A549 (cell line): ENCODE measurements around the gene TRAF4. TPM values are rescaled to one million over a fixed set of nuclear protein-coding genes. Genes with fewer than 3 reads are reported as not detected.
A peak's percentile ranks its signal among the peaks of the same experiment; 100 is the strongest.

Experiments
- ATAC-seq, 2 experiments: fragments of 200-7000 bp in 1 of 2; fragments of >200 bp in 1 of 2; cut with Nextera tagmentation in 1 of 2; cut with Tn5 transposase in 1 of 2; 3 replicates each; pipeline versions ENCODE4 v1.8.0 to v1.9.1; 2018 to 2020; ENCODE audit warnings: mild to moderate bottlenecking in 1 of 2, moderate library complexity in 1 of 2
- CTCF ChIA-PET: fragments of 300-600 bp; sonication (Branson Sonifier 250); formaldehyde crosslinking; extraction: SDS; loops from one replicate; lab custom pipeline; 2021; ENCODE audit warnings: antibody characterized with exemption, inconsistent platforms; lab: Yijun Ruan, JAX
- POLR2A ChIA-PET: fragments of 350-600 bp; formaldehyde crosslinking; extraction: SDS; loops from one replicate; lab custom pipeline; 2021; ENCODE audit warnings: antibody characterized with exemption, inconsistent platforms; lab: Yijun Ruan, JAX
- DNase-seq, 2 experiments: peaks; one replicate each; pipeline versions ENCODE4 v3.0.0 to v3.0.0-alpha.2; 2011 to 2016; ENCODE audit warnings: low read depth in 1 of 2, low spot score in 1 of 2
- FAIRE-seq: peaks from 2 replicates; lab custom pipeline; 2011; peaks lifted over from hg19 to GRCh38; lab: Jason Lieb, UNC
- H3K27ac ChIP-seq, 2 experiments: fragments of >200 bp; sonication (Bioruptor Twin); formaldehyde crosslinking; 3 replicates each; pipeline ENCODE4 v1.5.1; 2016 to 2017
- H3K4me1 ChIP-seq: fragments of >200 bp; sonication (Bioruptor Twin); formaldehyde crosslinking; 3 replicates; pipeline ENCODE4 v1.6.1; 2016
- H3K4me2 ChIP-seq: fragments of >200 bp; sonication (Bioruptor Twin); formaldehyde crosslinking; 3 replicates; pipeline ENCODE4 v1.6.1; 2016
- H3K4me3 ChIP-seq: fragments of >200 bp; sonication (Bioruptor Twin); formaldehyde crosslinking; 3 replicates; pipeline ENCODE4 v1.5.1; 2016
- H3K9me3 ChIP-seq: fragments of >200 bp; sonication (Bioruptor Twin); formaldehyde crosslinking; 3 replicates; pipeline ENCODE4 v1.6.1; 2016
- BCL3 ChIP-seq: fragments of >200 bp; sonication (Bioruptor Twin); formaldehyde crosslinking; IDR thresholded peaks from 3 replicates; pipeline ENCODE4 v1.6.1; 2016
- BHLHE40 ChIP-seq: IDR thresholded peaks from 2 replicates; pipeline ENCODE4 v1.6.1; 2012; ENCODE audit warnings: low read depth, low read length, inconsistent platforms
- CBX2 ChIP-seq: fragments of 200-600 bp; sonication (generic); IDR thresholded peaks from 2 replicates; pipeline ENCODE4 v1.6.1; 2016; ENCODE audit warnings: low read depth, mild to moderate bottlenecking, borderline replicate concordance
- CHD2 ChIP-seq: fragments of 150-350 bp; IDR thresholded peaks from 2 replicates; pipeline ENCODE4 v1.6.1; 2014; ENCODE audit warnings: low read length; ENCODE audit not compliant: partially characterized antibody
- CHD4 ChIP-seq: fragments of 200-600 bp; sonication (generic); IDR thresholded peaks from 2 replicates; pipeline ENCODE4 v1.6.1; 2016; ENCODE audit warnings: antibody characterized with exemption, mild to moderate bottlenecking, borderline replicate concordance
- EHF ChIP-seq: fragments of 250-450 bp; sonication (Bioruptor Pico); IDR thresholded peaks from 2 replicates; pipeline ENCODE4 v1.5.0; 2020; ENCODE audit warnings: mild to moderate bottlenecking
- EHMT2 ChIP-seq: fragments of 200-600 bp; sonication (generic); IDR thresholded peaks from 2 replicates; pipeline ENCODE4 v1.6.1; 2016; ENCODE audit warnings: antibody characterized with exemption, low read depth, mild to moderate bottlenecking, moderate library complexity
- EP300 ChIP-seq, 2 experiments: fragments of >200 bp; sonication (Bioruptor Twin); formaldehyde crosslinking; IDR thresholded peaks; 2 replicates in 1 of 2; 3 replicates in 1 of 2; pipeline ENCODE4 v1.6.1; 2016 to 2017
- FOSL2 ChIP-seq, 2 experiments: fragments of 450-650 bp in 1 of 2; fragments of >200 bp in 1 of 2; sonication (Bioruptor Twin) in 1 of 2; formaldehyde crosslinking; IDR thresholded peaks; 2 replicates each; pipeline versions ENCODE4 v1.5.0 to v1.6.1; 2016 to 2020; ENCODE audit warnings: mild to moderate bottlenecking in 1 of 2, moderate library complexity in 1 of 2
- HOXA7 ChIP-seq: fragments of 250-450 bp; sonication (Bioruptor Pico); IDR thresholded peaks from 2 replicates; pipeline ENCODE4 v1.5.0; 2020; ENCODE audit warnings: mild to moderate bottlenecking, moderate library complexity
- HOXB13 ChIP-seq: fragments of 250-450 bp; sonication (Bioruptor Pico); IDR thresholded peaks from 2 replicates; pipeline ENCODE4 v1.5.0; 2020; ENCODE audit warnings: low read depth, mild to moderate bottlenecking, moderate library complexity
- JUN ChIP-seq, 2 experiments: fragments of >200 bp; sonication (Bioruptor Twin); formaldehyde crosslinking; IDR thresholded peaks; 2 replicates in 1 of 2; 3 replicates in 1 of 2; pipeline ENCODE4 v1.6.1; 2016 to 2017
- KDM1A ChIP-seq: fragments of 200-600 bp; sonication (generic); IDR thresholded peaks from 2 replicates; pipeline ENCODE4 v1.6.1; 2016; ENCODE audit warnings: low read depth, mild to moderate bottlenecking
- MAX ChIP-seq: IDR thresholded peaks from 2 replicates; pipeline ENCODE4 v1.6.1; 2012
- MYC ChIP-seq: IDR thresholded peaks from 2 replicates; pipeline ENCODE4 v1.6.1; 2012; ENCODE audit warnings: mild to moderate bottlenecking, inconsistent platforms, low read length, improper control_type of control experiment, borderline replicate concordance
- NFE2L2 ChIP-seq: fragments of 150-350 bp; conservative IDR thresholded peaks from 2 replicates; pipeline ENCODE4 v1.6.1; 2014; ENCODE audit warnings: low read length
- POLR2AphosphoS2 ChIP-seq: conservative IDR thresholded peaks from 2 replicates; pipeline ENCODE4 v1.6.1; 2012; ENCODE audit warnings: low read length, improper control_type of control experiment, inconsistent platforms
- RARB ChIP-seq: fragments of 250-450 bp; sonication (Bioruptor Pico); IDR thresholded peaks from 2 replicates; pipeline ENCODE4 v1.8.0; 2021; ENCODE audit warnings: mild to moderate bottlenecking, moderate library complexity
- REST ChIP-seq: fragments of 200-600 bp; sonication (generic); IDR thresholded peaks from 2 replicates; pipeline ENCODE4 v1.6.1; 2016; ENCODE audit warnings: antibody characterized with exemption, mild to moderate bottlenecking, moderate library complexity
- RFX5 ChIP-seq: fragments of 450-650 bp; IDR thresholded peaks from 2 replicates; pipeline ENCODE4 v1.7.1; 2014; ENCODE audit warnings: antibody characterized with exemption, mild to moderate bottlenecking, moderate library complexity
- SREBF2 ChIP-seq: fragments of 450-650 bp; IDR thresholded peaks from 2 replicates; pipeline ENCODE4 v1.6.1; 2014; ENCODE audit warnings: mild to moderate bottlenecking, moderate library complexity
- ZFP36 ChIP-seq: fragments of 450-650 bp; IDR thresholded peaks from 2 replicates; pipeline ENCODE4 v1.6.1; 2014; ENCODE audit warnings: borderline replicate concordance; ENCODE audit not compliant: partially characterized antibody
- ZNF302 ChIP-seq: fragments of 250-450 bp; sonication (Bioruptor Pico); IDR thresholded peaks from 2 replicates; pipeline ENCODE4 v1.9.0; 2021; ENCODE audit warnings: inconsistent platforms, mild to moderate bottlenecking, moderate library complexity
- WGBS: methylation state at CpG from one replicate; pipeline ENCODE4 v1.1.6; 2017; ENCODE audit errors: missing lambda C conversion rate; 5-methylcytosine and 5-hydroxymethylcytosine counted together
- polyA plus RNA-seq, 4 experiments: library from polyadenylated mRNA; depleted of rRNA in 3 of 4; stranded (reverse); fragments of >200 nt; fragmentation: RNase III in 1 of 4; extraction: RNeasy Plus Mini Kit Qiagen cat#74134 plus additional on column Dnase treatment in 1 of 4; gene quantifications; 2 replicates in 3 of 4; 3 replicates in 1 of 4; pipeline ENCODE4 v1.2.3, GENCODE V29; 2011 to 2017
- TF ChIP-seq, protein P1 (sequence below): fragments of 150-350 bp; IDR thresholded peaks from 2 replicates; pipeline ENCODE4 v1.6.1; 2014; ENCODE audit warnings: low read depth, mild to moderate bottlenecking, low read length
- TF ChIP-seq, protein P2 (sequence below): IDR thresholded peaks from 2 replicates; pipeline ENCODE4 v1.6.1; 2012; ENCODE audit warnings: low read depth, borderline replicate concordance

The TRAF4 gene
- polyA plus RNA-seq, 2 of the 4 experiments (the other 2 are of a cell fraction), result 64.0 to 65.0 TPM

DNA sequence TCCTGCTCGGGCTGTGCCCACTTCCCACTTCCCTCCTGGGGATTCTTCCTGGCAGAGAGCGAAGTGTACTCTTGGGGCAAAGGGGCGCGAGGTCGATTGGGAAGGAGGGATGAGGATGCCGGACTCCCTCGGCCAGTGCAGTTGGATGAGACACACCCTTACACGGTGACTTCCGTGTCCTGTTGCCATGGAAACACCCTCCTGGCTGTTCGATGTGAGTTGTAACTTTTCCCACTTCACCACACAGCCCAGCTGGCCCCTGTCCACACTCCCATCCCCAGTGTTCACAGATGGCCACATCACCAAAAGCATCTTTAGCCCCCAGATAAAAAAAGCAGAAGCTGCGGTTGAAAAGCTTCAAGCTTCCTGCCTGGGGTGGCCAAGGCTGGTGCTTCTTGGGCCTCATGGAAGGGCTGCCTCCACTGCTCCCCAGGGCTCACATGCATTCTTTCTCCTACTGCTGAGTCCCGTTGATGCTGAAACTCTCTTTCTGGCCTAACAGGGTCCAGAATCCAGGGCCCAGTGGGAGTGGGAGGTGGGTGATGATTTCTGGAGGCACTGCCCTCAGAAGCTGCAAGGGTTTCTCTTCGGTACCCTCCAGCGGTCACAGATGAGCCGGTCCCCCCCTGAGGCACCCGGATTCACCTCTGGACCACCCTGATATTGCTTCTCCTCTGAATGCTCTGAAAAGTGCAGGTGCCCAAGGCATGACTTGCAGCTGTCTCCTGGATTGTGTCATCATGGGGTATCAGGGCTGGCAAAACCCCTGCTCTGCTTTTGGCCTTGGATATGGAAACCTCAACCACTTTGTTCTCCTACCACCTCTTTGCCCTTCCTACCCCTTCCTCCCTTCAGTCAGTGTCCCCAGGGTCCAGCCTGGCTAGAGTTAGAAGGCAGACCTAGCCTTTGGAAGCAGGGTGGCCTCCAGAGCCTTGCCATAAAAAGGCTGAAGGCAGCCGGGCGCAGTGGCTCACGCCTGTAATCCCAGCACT, 2.2 kb upstream of the TRAF4 start:
- Histone ChIP-seq H3K9me3 (peaks cover 9% of the 10 kb centered on the region), H3K27ac (peak overlapping the region; percentile 98 to 99; a peak in 5 of 6 replicates), H3K4me3 (no peak overlapping the region), H3K4me1 (peaks cover 26% of the 10 kb centered on the region), H3K4me2 (no peak overlapping the region; the same call in 2 of the 3 replicates)
- FAIRE-seq (no peak), DNase-seq (no peak), ATAC-seq (no peak)
- TF ChIP-seq CBX2 (no peak), EHMT2 (no peak), CHD2 (no peak), SREBF2 (no peak), BCL3 (no peak), RARB (CRISPR knock-in tag) (no peak), POLR2AphosphoS2 (no peak), ZNF302 (CRISPR knock-in tag) (no peak), ZFP36 (no peak), HOXA7 (CRISPR knock-in tag) (no peak), BHLHE40 (no peak), MYC (no peak), HOXB13 (CRISPR knock-in tag) (no peak), NFE2L2 (no peak), FOSL2 (IDR thresholded peaks at IDR 0.05) (no peak), FOSL2 (CRISPR knock-in tag; IDR thresholded peaks at IDR 0.05) (no peak), RFX5 (no peak)
- TF ChIP-seq, protein P1, sequence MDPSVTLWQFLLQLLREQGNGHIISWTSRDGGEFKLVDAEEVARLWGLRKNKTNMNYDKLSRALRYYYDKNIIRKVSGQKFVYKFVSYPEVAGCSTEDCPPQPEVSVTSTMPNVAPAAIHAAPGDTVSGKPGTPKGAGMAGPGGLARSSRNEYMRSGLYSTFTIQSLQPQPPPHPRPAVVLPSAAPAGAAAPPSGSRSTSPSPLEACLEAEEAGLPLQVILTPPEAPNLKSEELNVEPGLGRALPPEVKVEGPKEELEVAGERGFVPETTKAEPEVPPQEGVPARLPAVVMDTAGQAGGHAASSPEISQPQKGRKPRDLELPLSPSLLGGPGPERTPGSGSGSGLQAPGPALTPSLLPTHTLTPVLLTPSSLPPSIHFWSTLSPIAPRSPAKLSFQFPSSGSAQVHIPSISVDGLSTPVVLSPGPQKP, result no peak
- TF ChIP-seq, protein P2, sequence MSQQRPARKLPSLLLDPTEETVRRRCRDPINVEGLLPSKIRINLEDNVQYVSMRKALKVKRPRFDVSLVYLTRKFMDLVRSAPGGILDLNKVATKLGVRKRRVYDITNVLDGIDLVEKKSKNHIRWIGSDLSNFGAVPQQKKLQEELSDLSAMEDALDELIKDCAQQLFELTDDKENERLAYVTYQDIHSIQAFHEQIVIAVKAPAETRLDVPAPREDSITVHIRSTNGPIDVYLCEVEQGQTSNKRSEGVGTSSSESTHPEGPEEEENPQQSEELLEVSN, result no peak
- POLR2A ChIA-PET, result interaction anchor here (1.5 to 12.2 kb wide), 2 partner anchors 14 to 15 kb away, joined by 3 to 369 read pairs; partner anchors contain the start of genes NEK8 and TLCD1
- CTCF ChIA-PET, result interaction anchor here (0.5 to 22.6 kb wide), 11 partner anchors 8 to 1132 kb away, joined by 3 to 977 read pairs (median 3); partner anchors contain the start of genes DHRS13, NEK8, RPL23A and TLCD1
- WGBS, result 95% methylated on average over 19 of the region's 19 CpGs

DNA sequence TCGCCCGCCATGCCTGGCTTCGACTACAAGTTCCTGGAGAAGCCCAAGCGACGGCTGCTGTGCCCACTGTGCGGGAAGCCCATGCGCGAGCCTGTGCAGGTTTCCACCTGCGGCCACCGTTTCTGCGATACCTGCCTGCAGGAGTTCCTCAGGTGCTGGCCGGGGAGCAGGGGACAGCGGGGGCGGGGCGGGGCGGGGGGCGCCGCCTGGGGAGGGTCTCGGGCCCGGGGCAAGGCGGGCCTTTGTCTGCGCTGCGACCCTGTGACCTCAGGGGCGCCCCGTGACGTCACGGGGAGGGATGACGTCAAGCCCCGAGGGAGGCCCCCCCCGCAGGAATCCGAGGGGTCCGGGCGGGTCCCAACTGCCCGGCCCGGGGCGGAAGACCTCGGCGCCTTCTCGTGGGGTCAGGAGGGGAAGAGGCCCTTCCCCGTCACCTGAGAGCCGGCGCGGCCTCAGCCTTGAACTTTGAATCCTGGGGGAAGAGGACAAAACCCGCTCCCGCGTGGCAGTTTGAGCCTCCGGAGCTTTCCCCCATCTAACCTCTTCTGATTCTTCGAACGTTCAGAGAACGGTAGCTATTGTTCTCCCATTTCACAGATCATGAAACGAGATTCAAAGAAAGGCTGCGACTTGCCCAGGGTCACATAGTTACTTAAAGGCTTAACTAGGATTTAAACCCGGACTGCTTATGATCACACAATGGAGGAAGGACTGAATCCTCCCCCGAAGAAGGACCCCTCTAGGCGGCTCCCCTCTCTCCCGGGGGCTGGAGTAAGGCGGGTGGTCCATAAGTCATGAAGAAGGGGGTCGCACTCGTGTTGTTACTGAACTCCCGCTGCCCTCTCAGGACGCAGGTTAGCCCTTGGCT, 527 bp downstream of the TRAF4 start:
- FAIRE-seq, result no peak
- TF ChIP-seq CBX2 (no peak), EHF (peak; percentile 52; the same call in 1 of the 2 replicates), EP300 (IDR thresholded peaks at IDR 0.05) (no peak), HOXA7 (CRISPR knock-in tag) (peak; percentile 65; the same call in 1 of the 2 replicates), CHD4 (no peak), KDM1A (peak; percentile 71; the same call in 1 of the 2 replicates), REST (peak; percentile 53), JUN (IDR thresholded peaks at IDR 0.05) (peak; percentile 20 to 88; a peak in 4 of 5 replicates), RARB (CRISPR knock-in tag) (0 out of 2 replicates have a peak, but pooled peaks have one; percentile 21), MAX (0 out of 2 replicates have a peak, but pooled peaks have one; percentile 4)

More for the DNA sequence above, 527 bp downstream of the TRAF4 start:
- DNase-seq, result peak; percentile 58 to 81
- ChIA-PET POLR2A (interaction anchor here (0.6 to 12.2 kb wide), 10 partner anchors 8 to 208 kb away, joined by 3 to 369 read pairs (median 5); partner anchors contain the start of genes BLTP2, NEK8, PHF12 and RPL23A), CTCF (interaction anchor here (0.8 to 22.6 kb wide), 11 partner anchors 9 to 210 kb away, joined by 3 to 977 read pairs (median 4); partner anchors contain the start of genes DHRS13, NEK8, RPL23A and TLCD1)
- 1% methylated on average over 31 of the region's 61 CpGs for WGBS
- Histone ChIP-seq H3K4me3 (peak overlapping the region; percentile 93), H3K27ac (peak overlapping the region; percentile 98 to 99), H3K4me2 (peak overlapping the region; percentile 96), H3K4me1 (peaks cover 53% of the 10 kb centered on the region), H3K9me3 (peaks cover 9% of the 10 kb centered on the region)
- peak in 1 of 2 experiments; percentile 7; a peak in 1 of 6 replicates for ATAC-seq
